Gastrocnemius medialis (tissue), 4 donors: ENCODE data around the gene TMEM42.

Experiments
- POLR2A ChIP-seq, 2 donors: fragments of 450-650 bp; IDR thresholded peaks; one replicate each; pipeline ENCODE4 v1.6.1; 2017; ENCODE audit warnings: antibody characterized with exemption in 2 of 2, mild to moderate bottlenecking in 2 of 2, moderate library complexity in 2 of 2
- TF ChIP-seq, protein P1 (sequence below), 5 experiments: fragments of 450-650 bp in 3 of 5; fragments of 200-600 bp in 2 of 5; sonication (generic) in 2 of 5; IDR thresholded peaks in 4 of 5; conservative IDR thresholded peaks in 1 of 5; 1 replicate in 4 of 5; 2 replicates in 1 of 5; pipeline ENCODE4 v1.5.1; 2016 to 2019; ENCODE audit warnings: antibody characterized with exemption in 5 of 5, mild to moderate bottlenecking in 3 of 5, moderate library complexity in 3 of 5

DNA sequence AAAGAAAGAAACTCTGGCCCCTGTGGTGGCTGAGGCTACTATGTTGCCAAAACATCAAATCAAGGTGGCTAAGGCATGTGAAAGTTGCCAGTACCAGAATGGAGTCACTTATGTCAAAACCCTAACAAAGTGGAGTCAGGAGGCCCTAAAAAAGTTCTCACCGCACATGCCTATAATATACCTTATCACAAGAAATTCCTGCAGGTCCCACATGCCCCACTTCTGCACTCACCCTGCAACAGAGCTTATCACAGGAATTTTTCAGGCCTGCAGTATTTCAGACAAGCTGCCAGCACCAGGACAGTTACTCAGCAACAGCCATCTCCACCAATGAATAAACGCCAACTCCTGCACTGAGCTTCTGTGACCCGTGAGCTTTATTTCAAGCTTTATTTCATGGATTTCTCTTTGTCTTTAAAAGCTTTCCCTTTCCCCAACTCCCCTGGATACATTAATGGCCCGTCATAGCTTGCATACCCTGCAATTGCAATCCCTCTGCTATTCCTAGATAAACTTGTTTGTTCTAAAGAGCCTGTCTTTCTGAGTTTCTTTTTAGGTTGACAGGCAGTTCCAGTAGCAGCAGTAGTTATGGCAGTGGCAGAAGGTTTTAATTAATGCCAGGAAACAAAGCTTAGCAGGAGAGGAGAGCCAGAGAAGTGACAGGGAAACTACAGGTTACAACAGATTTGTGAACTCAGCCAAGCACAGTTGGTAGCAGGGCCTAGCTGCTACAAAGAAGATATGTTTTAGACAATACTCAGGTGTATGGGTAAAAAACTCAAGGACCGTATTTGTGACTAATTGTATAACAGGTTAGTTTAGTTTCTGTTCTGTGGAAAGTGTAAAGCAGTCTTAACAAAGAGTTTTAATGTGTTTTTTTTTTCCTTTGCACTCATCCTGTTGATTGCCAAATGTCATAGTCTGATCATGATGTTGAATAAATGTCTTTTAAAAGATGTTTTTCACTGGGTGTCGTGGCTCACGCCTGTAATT lies 15.9 kb upstream of the TMEM42 start:
- TF ChIP-seq, protein P1, sequence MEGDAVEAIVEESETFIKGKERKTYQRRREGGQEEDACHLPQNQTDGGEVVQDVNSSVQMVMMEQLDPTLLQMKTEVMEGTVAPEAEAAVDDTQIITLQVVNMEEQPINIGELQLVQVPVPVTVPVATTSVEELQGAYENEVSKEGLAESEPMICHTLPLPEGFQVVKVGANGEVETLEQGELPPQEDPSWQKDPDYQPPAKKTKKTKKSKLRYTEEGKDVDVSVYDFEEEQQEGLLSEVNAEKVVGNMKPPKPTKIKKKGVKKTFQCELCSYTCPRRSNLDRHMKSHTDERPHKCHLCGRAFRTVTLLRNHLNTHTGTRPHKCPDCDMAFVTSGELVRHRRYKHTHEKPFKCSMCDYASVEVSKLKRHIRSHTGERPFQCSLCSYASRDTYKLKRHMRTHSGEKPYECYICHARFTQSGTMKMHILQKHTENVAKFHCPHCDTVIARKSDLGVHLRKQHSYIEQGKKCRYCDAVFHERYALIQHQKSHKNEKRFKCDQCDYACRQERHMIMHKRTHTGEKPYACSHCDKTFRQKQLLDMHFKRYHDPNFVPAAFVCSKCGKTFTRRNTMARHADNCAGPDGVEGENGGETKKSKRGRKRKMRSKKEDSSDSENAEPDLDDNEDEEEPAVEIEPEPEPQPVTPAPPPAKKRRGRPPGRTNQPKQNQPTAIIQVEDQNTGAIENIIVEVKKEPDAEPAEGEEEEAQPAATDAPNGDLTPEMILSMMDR (IDR thresholded peaks at IDR 0.05 in 4 of 5, conservative IDR thresholded peaks at IDR 0.05 in 1 of 5), result no peak
- TF ChIP-seq POLR2A (IDR thresholded peaks at IDR 0.05), result no peak
